HG02759 (cell line): ENCODE measurements around the gene CAMKMT.
A peak's percentile ranks its signal among the peaks of the same experiment; 100 is the strongest.

ENCODE experiments used
- ATAC-seq: cut with Tn5 transposase; IDR thresholded peaks from one replicate; pipeline ENCODE4 v1.9.1; 2021; ENCODE audit warnings: mild to moderate bottlenecking, moderate library complexity; ENCODE audit not compliant: unreplicated experiment

Gene CAMKMT

DNA sequence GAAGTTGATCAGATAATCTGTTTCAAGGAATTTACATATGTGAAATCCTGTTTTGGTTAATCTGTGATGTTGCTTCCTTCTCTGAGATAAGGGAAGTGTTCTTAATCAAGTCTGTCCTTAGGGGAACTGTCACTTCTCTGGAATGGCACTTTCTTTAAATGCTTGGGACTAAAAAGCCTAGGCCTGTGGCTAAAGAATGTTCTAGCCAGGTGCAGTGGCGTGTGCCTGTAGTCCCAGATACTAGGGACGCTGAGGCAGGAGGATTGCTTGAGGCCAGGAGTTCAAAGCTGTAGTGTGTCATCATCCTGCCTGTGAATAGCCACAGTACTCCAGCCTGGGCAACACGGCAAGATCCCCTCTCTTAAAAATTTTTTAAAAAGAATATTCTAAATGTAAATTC lies 362.2 kb downstream of the CAMKMT start:
- ATAC-seq, result no peak

DNA sequence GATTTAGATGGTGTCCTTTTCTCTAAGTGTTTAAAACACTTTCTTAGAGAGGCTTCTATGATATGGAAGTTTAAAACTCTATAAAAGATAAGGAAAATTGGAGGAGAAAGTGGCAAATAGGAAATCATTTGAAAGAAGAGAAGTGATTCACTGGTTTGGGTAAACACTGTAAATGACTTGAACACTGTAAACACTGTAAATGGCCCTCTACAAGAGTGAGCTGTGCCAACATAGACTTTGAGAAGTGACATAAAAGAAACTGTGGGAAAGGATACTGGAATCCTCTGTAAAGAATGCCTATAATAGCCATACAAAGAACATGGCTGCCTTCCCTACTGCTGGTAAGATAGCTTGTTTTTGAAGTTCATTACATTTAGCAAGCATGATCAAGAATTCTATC lies 368.8 kb downstream of the CAMKMT start:
- ATAC-seq, result no peak

DNA sequence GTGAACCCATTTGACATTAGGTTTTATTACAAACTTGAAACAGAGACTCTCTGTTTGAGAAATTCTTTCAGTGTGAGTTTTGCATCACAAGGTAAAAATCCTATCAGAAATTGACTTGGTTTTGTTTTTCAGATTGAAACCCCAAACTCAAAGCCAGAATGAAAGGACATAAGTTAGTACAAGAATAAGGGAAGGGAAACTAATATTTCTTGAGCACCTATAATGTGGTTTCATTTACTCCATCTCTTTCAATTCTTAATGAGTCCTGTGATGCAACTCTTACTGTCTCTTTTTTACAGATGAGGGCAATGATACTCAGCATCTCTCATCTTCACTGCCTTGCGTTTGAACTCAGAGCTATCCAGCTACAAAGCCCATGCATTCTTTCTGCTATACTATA lies 369.8 kb downstream of the CAMKMT start:
- peak; percentile 90 for ATAC-seq

DNA sequence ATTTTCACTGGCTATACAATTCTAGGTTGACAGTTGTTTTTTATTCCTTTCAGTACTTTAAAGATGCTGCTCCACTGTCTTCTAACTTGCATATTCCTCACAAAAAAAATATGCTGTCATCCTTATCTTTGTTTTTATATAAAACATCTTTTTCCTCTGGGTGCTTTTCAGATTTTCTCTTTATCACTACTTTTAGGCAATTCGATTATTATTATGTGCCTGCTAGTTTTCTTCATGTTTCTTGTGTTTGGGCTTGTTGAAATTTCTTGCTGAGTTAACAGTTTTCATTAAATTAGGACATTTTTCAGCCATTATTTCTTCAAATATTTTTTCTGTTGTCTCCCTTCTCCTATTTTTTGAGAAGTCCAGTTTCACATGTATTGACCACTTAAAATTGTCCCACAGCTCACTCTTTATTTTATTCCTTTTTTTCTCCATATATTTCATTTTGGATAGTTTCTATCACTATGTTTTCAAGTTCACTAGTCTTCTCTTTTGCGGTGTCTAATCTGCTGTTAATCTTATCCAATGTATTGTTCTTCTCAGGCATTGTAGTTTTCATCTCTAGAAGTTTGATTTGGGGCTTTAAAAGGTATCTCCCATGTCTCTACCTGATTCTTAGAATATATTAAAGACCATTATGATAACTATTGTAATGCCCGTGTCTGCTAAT lies 374.7 kb downstream of the CAMKMT start:
- no peak for ATAC-seq

DNA sequence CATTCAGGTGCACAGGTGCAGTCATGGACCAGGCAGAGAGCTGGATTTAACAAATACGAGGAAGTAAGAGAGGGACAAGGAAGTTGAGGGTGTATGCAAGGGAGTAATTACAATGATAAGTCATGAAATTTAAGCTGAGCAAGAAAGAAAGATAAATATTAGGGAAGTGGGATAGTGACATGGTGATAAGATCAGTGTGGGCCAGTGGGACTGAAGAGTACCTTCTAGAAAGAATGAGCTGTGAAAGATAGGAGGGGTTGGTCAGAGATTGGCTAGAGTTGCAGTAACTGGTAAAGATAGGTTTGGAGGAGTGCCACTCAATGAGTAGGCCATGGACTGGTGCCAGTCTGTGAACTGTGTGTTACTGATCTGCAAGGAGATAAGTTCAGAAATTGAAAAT lies 378.9 kb downstream of the CAMKMT start:
- no peak for ATAC-seq

DNA sequence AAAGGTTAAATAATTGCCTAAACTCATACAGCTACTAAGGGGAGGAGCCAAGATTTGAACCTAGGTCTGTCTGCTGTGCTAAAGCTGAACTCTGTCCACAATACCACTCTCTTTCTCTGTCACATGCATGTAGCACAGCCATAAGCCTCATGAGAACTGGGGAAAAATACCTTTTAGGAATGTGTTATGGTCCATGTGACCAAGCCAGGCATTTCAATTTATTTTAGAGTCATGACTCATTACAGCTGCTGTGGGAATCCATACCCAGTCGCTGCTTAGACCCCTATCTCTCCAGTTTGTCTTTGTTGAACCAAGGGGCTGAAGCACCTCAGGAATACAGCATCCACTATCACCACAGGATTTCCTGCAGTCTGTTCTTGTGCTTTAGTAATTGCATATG lies 379.8 kb downstream of the CAMKMT start:
- no peak for ATAC-seq

DNA sequence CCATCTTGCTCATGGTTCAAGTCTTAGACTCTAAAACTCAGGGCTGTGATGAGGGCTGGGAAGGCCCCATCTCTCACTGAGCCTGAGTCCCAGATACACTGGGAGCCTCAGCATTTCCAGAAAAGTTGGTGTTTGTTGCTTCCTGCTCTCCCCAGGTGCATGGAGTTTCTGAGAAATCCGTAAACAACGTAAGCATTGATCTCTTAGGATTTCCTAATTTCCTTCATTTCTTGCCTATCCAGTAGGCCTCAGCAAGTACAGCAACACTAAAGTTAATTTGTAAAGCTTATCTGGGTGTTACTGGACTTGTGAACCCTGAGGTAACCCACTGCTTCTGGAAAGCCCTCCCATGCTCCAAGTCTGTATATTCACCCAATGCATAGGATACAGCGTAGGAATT lies 380.3 kb downstream of the CAMKMT start:
- no peak for ATAC-seq

DNA sequence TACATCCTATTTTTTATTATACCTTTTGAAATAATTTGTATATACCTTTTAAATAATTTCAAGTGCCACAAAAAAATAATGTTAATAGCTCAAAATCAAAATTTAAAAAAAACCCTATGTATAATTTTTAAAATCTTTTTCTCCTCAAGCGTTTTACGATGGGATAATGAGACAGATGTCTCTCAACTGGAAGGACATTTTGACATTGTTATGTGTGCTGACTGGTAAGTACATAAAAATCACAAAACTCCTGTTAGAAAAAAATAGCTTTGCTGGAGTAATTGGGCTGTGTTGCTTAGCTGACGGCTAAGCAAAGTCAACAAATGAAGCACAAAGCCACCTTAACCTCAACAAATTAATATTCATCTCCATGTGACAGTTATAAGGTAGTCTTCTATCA lies 381.7 kb downstream of the CAMKMT start:
- no peak for ATAC-seq

DNA sequence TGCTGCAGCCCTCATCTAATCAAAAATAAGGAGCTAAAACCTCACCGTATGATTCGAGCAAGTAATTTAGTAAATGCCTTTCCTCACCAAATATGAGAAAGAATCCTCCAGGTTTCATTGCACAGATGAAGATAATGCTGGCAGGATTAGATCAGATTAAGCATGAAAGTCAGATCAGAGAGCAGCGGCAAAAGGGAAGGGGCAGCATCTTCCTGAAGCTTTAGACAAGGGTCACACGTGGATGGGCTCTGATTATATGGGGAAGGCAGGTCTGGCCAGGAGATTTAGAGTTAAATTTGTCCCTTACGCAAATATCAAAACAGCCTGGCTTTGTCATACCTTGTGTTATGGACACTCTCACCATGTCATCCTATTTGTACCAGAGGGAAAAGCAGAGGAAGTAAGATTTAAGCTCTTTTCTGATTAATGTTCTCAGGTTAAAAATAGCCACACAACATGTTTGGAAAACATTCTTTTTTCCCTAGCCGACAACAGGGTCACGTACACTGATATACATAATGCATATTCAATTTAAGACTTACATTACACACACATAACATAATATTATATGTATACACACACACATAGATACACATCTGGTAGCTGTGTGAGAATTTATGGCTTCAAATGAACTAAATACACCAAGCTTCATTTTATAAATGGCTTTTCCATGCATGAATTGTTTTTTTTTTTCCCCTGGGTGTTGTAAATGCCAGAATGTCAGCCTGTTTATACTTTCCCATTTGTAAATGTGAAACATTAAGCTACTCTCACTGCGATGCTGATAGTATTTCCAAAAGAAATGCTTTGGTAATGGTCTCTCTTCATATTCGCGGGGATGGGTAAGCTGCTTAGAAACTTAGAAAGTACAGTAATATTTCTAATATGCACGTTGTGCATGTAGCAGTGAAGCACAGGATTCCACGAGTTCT lies 383.5 kb downstream of the CAMKMT start:
- ATAC-seq, result no peak

DNA sequence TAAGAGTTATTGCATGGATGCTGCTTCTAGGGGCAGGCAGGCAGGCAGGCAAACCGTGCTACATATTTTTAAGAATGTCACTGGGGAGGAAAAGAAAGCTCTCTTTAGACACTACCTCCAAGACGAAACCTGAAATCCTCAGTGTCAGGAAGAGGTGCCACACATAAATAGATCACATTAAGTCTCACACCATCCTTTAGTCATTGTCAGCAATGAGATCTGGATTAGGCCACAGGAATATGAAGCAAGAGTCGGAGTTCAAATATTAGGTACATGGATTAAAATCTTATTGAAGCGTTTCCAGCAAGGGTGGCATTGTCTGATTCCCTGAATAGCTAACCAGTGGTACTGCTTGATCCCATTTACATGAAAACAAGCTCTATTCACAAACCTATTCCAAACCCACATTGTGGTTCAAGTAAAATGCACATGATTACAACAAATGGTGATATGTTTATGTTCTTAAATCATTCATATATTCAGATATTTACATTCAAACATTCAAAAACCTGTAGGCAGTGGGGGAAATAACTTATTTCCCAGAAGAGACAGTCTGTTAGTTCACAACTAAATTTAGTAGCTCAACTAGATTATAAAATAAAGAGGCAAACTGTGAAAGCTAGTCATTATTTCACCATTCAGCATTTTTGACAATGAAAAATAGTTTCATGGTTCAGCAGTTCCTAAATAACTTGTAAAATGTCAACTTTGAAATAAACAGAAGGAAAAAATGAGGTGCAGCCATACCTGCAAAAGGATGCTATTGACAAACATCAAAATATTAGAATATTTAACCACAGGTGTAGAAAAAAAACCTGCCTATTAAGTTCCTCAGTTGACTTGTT lies 384.4 kb downstream of the CAMKMT start:
- ATAC-seq, result no peak

DNA sequence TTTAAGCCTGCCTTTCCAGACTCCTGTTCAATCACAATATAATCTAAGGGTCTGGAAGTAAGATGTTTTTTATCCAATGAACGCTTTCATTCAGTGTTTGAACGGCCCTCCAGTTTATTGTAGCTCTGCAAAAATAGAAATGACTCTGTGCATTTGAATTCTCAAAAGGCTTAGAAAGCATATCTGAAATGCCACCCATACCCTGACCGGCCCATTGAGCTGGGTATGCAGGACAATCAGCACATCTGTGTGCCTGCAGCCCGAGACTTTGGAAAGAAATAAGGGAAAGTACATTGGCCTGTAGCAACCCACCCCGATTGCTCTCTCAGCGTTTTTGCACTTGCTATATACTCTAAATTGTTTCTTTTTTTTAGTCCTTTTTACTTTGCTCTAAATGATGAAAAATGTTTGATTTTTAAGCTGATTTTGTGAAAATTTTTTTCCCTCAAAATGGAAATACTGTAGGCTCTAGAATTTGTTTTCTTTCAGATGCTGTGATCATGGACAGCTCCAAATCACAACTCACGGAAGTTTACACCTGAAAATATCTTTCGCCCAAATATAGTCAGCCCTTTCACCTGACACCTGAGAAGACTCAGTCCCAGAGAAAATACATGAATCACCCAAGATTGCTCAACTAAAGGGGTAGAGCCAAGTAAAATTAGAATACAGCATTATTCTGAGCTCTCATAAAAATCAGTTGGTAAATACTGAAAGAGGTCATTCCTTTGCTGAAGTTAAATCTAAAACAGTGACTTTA lies 385.3 kb downstream of the CAMKMT start:
- ATAC-seq, result no peak

DNA sequence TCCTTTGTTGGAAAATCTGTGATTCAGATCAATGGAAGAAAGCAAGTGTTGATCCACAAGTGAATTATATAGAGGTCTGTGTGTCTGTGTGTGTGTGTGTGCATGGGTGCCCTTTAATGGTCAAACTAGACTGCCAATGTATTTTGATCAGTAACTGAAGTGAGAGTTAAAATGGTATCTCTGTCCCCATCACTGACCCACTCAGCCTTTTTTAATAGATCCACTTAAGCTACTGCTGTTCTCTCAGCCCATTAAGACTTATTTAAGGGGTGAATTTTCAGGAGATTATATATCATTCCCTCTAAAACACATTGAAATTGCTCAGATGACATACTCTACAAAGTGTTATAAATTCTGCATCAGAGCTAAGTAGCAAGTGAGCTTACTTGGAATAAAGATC lies 386.0 kb downstream of the CAMKMT start:
- ATAC-seq, result no peak

DNA sequence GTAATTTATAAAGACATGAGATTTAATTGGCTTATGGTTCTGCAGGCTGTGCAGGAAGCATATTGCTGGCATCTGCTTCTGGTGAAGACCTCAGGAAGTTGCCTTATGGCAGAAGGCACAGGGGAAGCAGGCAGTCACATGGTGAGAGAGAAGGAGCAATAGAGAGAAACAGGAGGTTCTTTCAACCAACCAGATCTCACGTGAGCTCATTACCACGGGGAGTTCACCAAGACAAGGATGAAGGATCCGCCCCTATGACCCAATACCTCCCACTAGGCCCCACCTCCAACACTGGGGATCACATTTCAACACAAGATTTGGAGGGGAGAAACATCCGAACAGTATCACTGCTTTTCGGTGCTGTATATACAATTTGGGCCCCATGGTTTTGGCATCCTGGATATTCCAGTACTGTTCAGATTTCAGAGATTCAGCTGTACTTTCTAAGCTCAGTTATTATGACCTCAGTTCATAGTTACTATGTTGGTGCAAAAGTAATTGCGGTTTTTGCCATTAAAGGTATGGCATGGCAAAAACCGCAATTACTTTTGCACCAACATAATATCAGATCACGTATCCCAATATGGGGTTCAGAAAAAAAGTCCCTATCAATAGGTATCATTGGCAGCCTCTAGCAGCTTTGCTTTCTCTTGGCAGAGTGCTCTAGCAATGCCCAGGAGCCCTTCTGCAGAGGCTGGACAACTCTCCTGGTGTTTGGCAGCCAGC lies 390.2 kb downstream of the CAMKMT start:
- no peak for ATAC-seq

DNA sequence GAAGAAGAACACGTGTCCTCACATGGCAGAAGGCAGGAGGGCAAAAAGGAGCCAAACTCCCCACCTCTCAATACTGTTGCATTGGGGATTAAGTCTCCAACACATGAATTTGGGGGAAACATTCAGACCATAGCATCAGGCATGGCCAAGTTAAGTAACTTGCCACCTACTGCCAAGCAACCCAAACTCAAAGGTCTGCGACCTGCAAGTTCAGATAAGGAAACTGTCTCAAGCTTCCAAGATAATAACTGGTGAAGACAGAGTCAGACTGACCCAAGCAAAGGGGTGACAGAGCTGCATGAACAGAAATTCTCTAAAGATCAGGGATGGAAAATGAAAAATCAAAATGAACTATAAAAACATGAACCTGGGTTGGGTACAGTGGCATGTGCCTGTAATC lies 391.0 kb downstream of the CAMKMT start:
- no peak for ATAC-seq

DNA sequence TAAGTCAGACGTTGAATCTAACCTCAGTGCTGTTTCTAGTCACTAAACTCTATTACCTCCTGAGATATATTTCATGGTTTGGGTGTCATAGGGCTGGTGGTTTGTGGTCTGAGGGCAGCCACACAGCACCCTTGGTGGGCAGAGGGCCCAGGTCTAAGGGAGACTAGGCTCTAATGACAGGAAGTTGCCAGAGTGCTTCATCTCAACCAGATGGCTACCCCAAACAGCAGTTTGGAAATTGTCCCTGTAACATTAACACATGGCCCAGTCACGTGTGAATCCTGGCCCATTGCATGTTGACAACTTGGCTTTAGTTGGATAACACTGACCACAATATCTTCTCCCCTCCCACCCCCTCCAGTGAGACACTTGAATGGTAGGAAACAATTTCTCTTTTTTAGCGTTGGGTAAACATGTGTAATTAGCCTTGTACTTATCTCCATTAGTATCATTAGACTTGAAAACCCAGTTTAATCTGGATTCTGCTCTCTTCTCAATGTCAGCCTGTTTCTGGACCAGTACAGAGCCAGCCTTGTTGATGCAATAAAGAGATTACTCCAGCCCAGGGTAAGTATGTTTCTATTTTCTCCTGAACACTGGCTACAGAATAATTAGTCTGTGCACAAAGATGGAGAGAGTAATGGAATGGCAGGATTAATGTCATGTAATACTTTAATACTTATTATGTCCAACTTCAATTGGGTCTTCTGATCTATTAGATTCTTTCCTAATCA lies 392.0 kb downstream of the CAMKMT start:
- peak; percentile 88 for ATAC-seq

DNA sequence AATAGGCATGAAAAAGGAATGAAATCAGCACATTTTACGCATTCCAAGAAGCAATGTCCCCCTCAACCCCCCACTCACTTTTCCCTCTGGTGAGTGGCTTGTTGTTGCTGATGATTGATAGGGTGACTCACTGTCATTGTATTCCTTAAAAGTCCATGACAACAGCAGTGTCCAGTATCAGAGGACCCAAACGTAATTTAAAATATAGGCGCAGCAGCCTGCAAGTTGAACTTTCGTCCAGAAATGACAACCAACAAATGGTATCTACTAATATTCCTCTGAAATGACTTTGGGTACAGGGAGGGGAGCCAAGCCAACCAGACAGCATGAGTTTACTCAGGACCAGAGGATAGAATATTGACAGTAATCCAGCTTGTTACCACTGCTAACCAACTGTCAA lies 396.8 kb downstream of the CAMKMT start:
- ATAC-seq, result no peak

DNA sequence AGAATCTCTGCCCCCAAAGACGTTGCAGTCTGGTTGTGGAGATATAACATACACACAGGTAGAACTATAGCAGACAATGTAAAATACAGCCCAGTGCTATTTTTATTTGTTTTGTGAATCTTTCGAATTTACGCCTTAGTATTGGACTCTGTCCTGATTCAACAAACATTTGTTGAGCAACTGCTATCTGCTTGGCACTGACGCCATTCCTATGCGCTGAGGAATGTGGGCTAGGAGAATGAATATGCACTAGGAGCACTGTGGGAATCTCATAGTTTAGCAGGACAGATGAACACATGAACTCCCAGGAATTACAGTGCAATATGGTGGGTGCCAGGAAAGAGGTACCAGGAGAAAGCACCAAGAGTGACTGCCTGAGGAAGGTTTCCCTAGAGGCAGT lies 398.1 kb downstream of the CAMKMT start:
- no peak for ATAC-seq

DNA sequence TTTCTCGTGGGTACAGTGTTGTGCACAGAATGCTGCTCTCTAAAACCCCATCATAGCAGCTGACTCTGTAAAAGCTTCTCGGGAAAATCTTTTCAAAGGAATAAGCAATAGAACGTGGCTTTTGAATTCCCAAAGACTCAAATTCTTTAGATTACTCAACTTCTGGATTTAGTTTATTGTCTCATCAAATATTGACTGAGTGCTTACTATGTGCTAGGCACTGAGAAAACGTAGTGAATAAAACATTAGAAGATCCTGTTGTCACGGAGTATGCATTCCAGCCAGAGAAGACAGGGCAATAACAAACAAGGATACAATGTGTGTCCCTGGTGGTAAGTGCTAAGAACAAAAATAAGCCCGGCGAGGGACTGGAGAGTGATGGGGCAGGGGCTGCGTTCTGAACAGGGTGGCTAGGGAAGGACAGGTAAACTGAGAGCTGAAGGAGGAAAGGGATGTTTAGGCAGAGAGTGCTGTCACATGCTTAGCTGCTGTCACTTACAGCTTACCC lies 401.6 kb downstream of the CAMKMT start:
- ATAC-seq, result no peak

DNA sequence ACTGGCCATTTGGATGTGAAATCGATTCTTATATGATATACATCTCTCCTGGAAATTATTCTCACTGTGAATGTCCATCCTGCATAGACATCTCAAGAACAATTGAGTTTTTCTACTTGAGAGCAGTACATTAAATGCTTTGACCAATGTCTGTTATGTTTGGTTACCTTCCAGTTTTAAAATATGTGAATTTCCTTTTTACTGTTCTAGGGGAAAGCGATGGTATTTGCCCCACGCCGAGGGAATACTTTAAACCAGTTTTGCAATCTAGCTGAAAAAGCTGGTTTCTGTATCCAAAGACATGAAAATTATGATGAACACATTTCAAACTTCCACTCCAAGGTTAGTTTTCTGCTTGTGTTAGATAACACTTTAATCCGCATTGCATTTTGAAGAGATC lies 404.5 kb downstream of the CAMKMT start:
- no peak for ATAC-seq
